GM12892 (cell line): ENCODE measurements around the gene SLC66A1.

Source experiments
- POLR2A ChIP-seq: IDR thresholded peaks from 2 replicates; pipeline ENCODE4 v1.6.1; 2011; ENCODE audit warnings: low read depth, low read length, control low read depth
- POLR2AphosphoS5 ChIP-seq: IDR thresholded peaks from 2 replicates; pipeline ENCODE4 v1.6.1; 2011; ENCODE audit warnings: low read depth, low read length, control low read depth
- TAF1 ChIP-seq: IDR thresholded peaks from 2 replicates; pipeline ENCODE4 v1.6.1; 2011; ENCODE audit warnings: low read depth, mild to moderate bottlenecking, control low read depth, low read length, borderline replicate concordance

GRCh38 chr1:19268445-19268844 lies 43.7 kb upstream of the SLC66A1 start:
- TF ChIP-seq POLR2A (no peak), TAF1 (no peak), POLR2AphosphoS5 (no peak)
